Measurements from ENCODE around the gene RNF157. TPM values are rescaled to one million over a fixed set of nuclear protein-coding genes. Genes with fewer than 3 reads are reported as not detected.

The RNF157 gene
- total and polyA plus RNA-seq, 10 of the 15 experiments (the other 5 are each of a cell fraction or from before 2014, with no cell fraction given), result 1.4 to 15.9 (median 9.6) TPM

DNA sequence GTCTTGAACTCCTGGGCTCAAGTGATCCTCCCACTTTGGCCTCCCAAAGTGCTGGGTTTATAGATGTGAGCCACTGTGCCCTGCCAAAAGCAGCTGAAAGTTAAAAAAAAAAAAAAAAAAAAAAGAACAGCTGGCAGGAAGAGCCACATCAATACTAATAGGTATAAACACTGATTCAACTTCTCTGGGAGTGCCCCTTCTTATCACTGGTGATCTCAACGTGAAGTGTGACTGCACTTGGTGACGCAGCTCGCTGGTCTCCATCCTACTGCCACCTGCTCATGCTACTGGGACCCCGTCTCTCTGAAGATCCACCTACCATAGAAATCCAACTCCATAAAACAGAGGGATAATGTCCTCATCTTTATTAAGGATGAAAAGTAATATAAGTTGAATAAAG lies 40.8 kb downstream of the RNF157 start:
- H3K9ac ChIP-seq (ENCODE audit: control insufficient read depth, insufficient read depth, low read length), result no peak overlapping the region
- intact Hi-C loops (cut with micrococcal nuclease; ENCODE audit: unreplicated experiment) (no loop called here), in situ Hi-C loops (cut with MboI) (no loop called here)
- FAIRE-seq (no peak), DNase-seq (ENCODE audit: low read depth, low spot score) (no peak), ATAC-seq (no peak; the same call in 1 of the 3 replicates)
- ChIA-PET RAD21 (ENCODE audit: unreplicated experiment) (no interaction called here), POLR2A (interaction anchor here (0.6 kb wide), 2 partner anchors 48 to 219 kb away, joined by 5 read pairs; no protein-coding TSS in a partner anchor), CTCF (interaction anchor here (0.6 kb wide), 2 partner anchors 10 to 12 kb away, joined by 3 to 4 read pairs; no protein-coding TSS in a partner anchor), SMC1A (ENCODE audit: uncharacterized antibody, unreplicated experiment) (interaction anchor here (0.6 to 1.6 kb wide), 4 partner anchors 9 to 70 kb away, joined by 3 to 4 read pairs (median 4); no protein-coding TSS in a partner anchor)
- no peaks in the 10 kb centered on the region for H3K4me1 ChIP-seq (ENCODE audit: control insufficient read depth, insufficient read depth, low read length)
- 41% methylated on average over 4 of the region's 4 CpGs for WGBS (ENCODE audit: insufficient coverage, insufficient replicate concordance, low lambda C conversion rate, missing lambda C conversion rate)
- H3K4me3 ChIP-seq, result no peak overlapping the region
- no peaks in the 10 kb centered on the region for H3K27me3 ChIP-seq (replicated peaks in 1 of 2; ENCODE audit: control insufficient read depth in 2 of 2, insufficient read depth in 2 of 2, low read length in 1 of 2)
- H3K9me3 ChIP-seq (replicated peaks; ENCODE audit: control insufficient read depth, insufficient read depth, low read length), result no peaks in the 10 kb centered on the region
- no peak overlapping the region for H3K27ac ChIP-seq (ENCODE audit: control insufficient read depth, insufficient read depth)
- no peak overlapping the region for H3K4me2 ChIP-seq (ENCODE audit: control insufficient read depth, insufficient read depth)
- BruUV-seq (replicated peaks), result no TSS peak
- no peaks in the 10 kb centered on the region for H3K79me2 ChIP-seq (ENCODE audit: control insufficient read depth, insufficient read depth, low read length)
- H4K20me1 ChIP-seq (ENCODE audit: control insufficient read depth, insufficient read depth), result no peaks in the 10 kb centered on the region
- no peaks in the 10 kb centered on the region for H3K36me3 ChIP-seq (ENCODE audit: control insufficient read depth in 2 of 2, insufficient read depth in 2 of 2, low read length in 1 of 2)
- no peak overlapping the region for H2AFZ ChIP-seq (ENCODE audit: control insufficient read depth, low read depth, low read length)
- TF ChIP-seq TARDBP (IDR thresholded peaks at IDR 0.05; ENCODE audit: borderline replicate concordance) (no peak), MEF2A (IDR thresholded peaks at IDR 0.05; ENCODE audit: insufficient read depth, low read depth, low read length) (no peak)

DNA sequence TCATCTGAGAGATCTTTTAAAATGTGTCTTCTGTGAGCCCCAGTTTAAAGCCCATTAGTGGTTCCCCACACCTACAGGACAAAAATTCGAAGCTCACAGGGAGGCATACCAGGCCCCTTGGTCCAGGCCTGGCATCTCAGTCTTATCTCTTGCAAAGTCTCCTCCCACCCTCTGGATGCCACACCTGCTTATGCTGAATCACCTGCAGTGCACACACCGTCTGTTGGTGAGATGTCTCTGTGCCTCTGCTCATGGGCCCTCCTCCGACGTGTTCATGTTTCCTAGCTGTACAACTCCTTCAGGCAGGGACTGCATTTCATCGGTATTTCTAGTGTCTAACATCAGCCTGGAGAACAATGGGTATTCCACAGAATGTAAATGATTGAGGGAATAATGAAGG lies 41.6 kb downstream of the RNF157 start:
- RAD21 ChIA-PET (ENCODE audit: unreplicated experiment), result no interaction called here
- no peak for ATAC-seq

More for the DNA sequence above, 41.6 kb downstream of the RNF157 start:
- Histone ChIP-seq H3K27me3 (replicated peaks in 1 of 2; ENCODE audit: control insufficient read depth in 2 of 2, insufficient read depth in 2 of 2, low read length in 1 of 2) (no peaks in the 10 kb centered on the region), H3K9me3 (replicated peaks; ENCODE audit: control insufficient read depth, insufficient read depth, low read length) (no peaks in the 10 kb centered on the region), H2AFZ (ENCODE audit: control insufficient read depth, low read depth, low read length) (no peak overlapping the region), H4K20me1 (ENCODE audit: control insufficient read depth, insufficient read depth) (no peaks in the 10 kb centered on the region), H3K27ac (ENCODE audit: control insufficient read depth, insufficient read depth) (no peak overlapping the region), H3K9ac (ENCODE audit: control insufficient read depth, insufficient read depth, low read length) (no peak overlapping the region), H3K36me3 (ENCODE audit: control insufficient read depth in 2 of 2, insufficient read depth in 2 of 2, low read length in 1 of 2) (no peaks in the 10 kb centered on the region), H3K4me1 (ENCODE audit: control insufficient read depth, insufficient read depth, low read length) (no peaks in the 10 kb centered on the region), H3K79me2 (ENCODE audit: control insufficient read depth, insufficient read depth, low read length) (no peaks in the 10 kb centered on the region), H3K4me2 (ENCODE audit: control insufficient read depth, insufficient read depth) (no peak overlapping the region), H3K4me3 (no peak overlapping the region)
- ChIA-PET CTCF (interaction anchor here (3.7 kb wide), 1 partner anchor 16 kb away, joined by 16 read pairs; no protein-coding TSS in a partner anchor), POLR2A (no interaction called here), SMC1A (ENCODE audit: uncharacterized antibody, unreplicated experiment) (interaction anchor here (0.9 to 1.6 kb wide), 2 partner anchors 9 to 10 kb away, joined by 4 read pairs; no protein-coding TSS in a partner anchor)
- intact Hi-C loops (cut with micrococcal nuclease; ENCODE audit: unreplicated experiment) (no loop called here), in situ Hi-C loops (cut with MboI) (no loop called here)
- no peak for DNase-seq (ENCODE audit: low read depth, low spot score)
- WGBS (ENCODE audit: insufficient coverage, insufficient replicate concordance, low lambda C conversion rate, missing lambda C conversion rate), result 89% methylated on average over 5 of the region's 5 CpGs
- BruUV-seq (replicated peaks), result no TSS peak
- FAIRE-seq, result no peak
- TF ChIP-seq RFX5 (IDR thresholded peaks at IDR 0.05; ENCODE audit: low read depth, low read length) (no peak), ESRRA (IDR thresholded peaks at IDR 0.05; ENCODE audit: low read length) (no peak), ASH2L (IDR thresholded peaks at IDR 0.05; ENCODE audit: borderline replicate concordance, low read depth) (no peak), YBX1 (IDR thresholded peaks at IDR 0.05) (no peak), LARP7 (IDR thresholded peaks at IDR 0.05) (no peak)
- TF ChIP-seq, protein P1, sequence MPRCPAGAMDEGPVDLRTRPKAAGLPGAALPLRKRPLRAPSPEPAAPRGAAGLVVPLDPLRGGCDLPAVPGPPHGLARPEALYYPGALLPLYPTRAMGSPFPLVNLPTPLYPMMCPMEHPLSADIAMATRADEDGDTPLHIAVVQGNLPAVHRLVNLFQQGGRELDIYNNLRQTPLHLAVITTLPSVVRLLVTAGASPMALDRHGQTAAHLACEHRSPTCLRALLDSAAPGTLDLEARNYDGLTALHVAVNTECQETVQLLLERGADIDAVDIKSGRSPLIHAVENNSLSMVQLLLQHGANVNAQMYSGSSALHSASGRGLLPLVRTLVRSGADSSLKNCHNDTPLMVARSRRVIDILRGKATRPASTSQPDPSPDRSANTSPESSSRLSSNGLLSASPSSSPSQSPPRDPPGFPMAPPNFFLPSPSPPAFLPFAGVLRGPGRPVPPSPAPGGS (IDR thresholded peaks at IDR 0.05; ENCODE audit: borderline replicate concordance, insufficient read depth, low read depth, low read length, poor library complexity, severe bottlenecking), result no peak
- TF ChIP-seq, protein P2, sequence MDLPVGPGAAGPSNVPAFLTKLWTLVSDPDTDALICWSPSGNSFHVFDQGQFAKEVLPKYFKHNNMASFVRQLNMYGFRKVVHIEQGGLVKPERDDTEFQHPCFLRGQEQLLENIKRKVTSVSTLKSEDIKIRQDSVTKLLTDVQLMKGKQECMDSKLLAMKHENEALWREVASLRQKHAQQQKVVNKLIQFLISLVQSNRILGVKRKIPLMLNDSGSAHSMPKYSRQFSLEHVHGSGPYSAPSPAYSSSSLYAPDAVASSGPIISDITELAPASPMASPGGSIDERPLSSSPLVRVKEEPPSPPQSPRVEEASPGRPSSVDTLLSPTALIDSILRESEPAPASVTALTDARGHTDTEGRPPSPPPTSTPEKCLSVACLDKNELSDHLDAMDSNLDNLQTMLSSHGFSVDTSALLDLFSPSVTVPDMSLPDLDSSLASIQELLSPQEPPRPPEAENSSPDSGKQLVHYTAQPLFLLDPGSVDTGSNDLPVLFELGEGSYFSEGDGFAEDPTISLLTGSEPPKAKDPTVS (IDR thresholded peaks at IDR 0.05; ENCODE audit: low read depth, low read length), result no peak

Measured in GM12878 (cell line).